Endodermal cell (in vitro differentiated cells): ENCODE results near the gene IFIH1. TPM values are rescaled to one million over a fixed set of nuclear protein-coding genes. Genes with fewer than 3 reads are reported as not detected.

Experiments used
- DNase-seq: peaks from one replicate; pipeline ENCODE4 v3.0.0-alpha.2; 2017
- H3K27ac ChIP-seq: 2 replicates; pipeline ENCODE4 v1.5.1; 2013; ENCODE audit warnings: mild to moderate bottlenecking, low read depth, low read length, moderate library complexity
- H3K27me3 ChIP-seq: 2 replicates; pipeline ENCODE4 v1.6.1; 2013; ENCODE audit warnings: mild to moderate bottlenecking, low read length, moderate library complexity; ENCODE audit not compliant: insufficient read depth, control insufficient read depth, poor library complexity, severe bottlenecking
- H3K36me3 ChIP-seq: 2 replicates; pipeline ENCODE4 v1.7.0; 2013; ENCODE audit warnings: mild to moderate bottlenecking, low read length, moderate library complexity; ENCODE audit not compliant: control insufficient read depth, insufficient read depth
- H3K4me1 ChIP-seq: one replicate; pipeline ENCODE4 v1.7.0; 2013; ENCODE audit warnings: low read length; ENCODE audit not compliant: control insufficient read depth, insufficient read depth
- H3K4me3 ChIP-seq: 2 replicates; pipeline ENCODE4 v1.5.1; 2013; ENCODE audit warnings: mild to moderate bottlenecking, low read length, moderate library complexity
- H3K9ac ChIP-seq: 2 replicates; pipeline ENCODE4 v1.6.1; 2013; ENCODE audit warnings: mild to moderate bottlenecking, low read length, moderate library complexity; ENCODE audit not compliant: poor library complexity, severe bottlenecking; ENCODE audit errors: extremely low read depth
- H3K9me3 ChIP-seq: 2 replicates; pipeline ENCODE4 v1.6.1; 2013; ENCODE audit warnings: mild to moderate bottlenecking, low read length, moderate library complexity; ENCODE audit not compliant: control insufficient read depth
- H3K27ac Mint-ChIP-seq: 2 replicates; pipeline ENCODE4 v1.8.0; 2020; ENCODE audit warnings: mixed read lengths
- H3K27me3 Mint-ChIP-seq: 2 replicates; pipeline ENCODE4 v1.8.0; 2021; ENCODE audit warnings: mild to moderate bottlenecking, mixed read lengths; ENCODE audit not compliant: insufficient read depth
- H3K36me3 Mint-ChIP-seq: 2 replicates; pipeline ENCODE4 v1.8.0; 2020; ENCODE audit warnings: low read depth, mixed read lengths
- H3K4me1 Mint-ChIP-seq: 2 replicates; pipeline ENCODE4 v1.8.0; 2020; ENCODE audit warnings: mixed read lengths
- H3K4me3 Mint-ChIP-seq: 2 replicates; pipeline ENCODE4 v1.8.0; 2020; ENCODE audit warnings: mild to moderate bottlenecking, moderate library complexity, mixed read lengths
- H3K9me3 Mint-ChIP-seq: 2 replicates; pipeline ENCODE4 v1.8.0; 2020; ENCODE audit warnings: mild to moderate bottlenecking, mixed read lengths
- CTCF ChIP-seq: fragments of 200-600 bp; sonication (generic); conservative IDR thresholded peaks from 2 replicates; pipeline ENCODE4 v1.5.0; 2021; ENCODE audit warnings: antibody characterized with exemption, mild to moderate bottlenecking
- WGBS, 2 experiments: methylation state at CpG; one replicate each; pipeline versions ENCODE4 v1.1.5 to v1.1.7; 2013; ENCODE audit warnings: missing lambda C conversion rate in 2 of 2, mixed read lengths in 1 of 2; ENCODE audit not compliant: insufficient coverage in 1 of 2, insufficient read length in 1 of 2; 5-methylcytosine and 5-hydroxymethylcytosine counted together
- total RNA-seq, 2 donors: library from RNA; stranded (reverse); fragmentation: NEBNext Ultra II Directional in 1 of 2; extraction: Animal tissue kit (Norgen Biotek cat#: 25700) in 1 of 2; gene quantifications; 2 replicates in 1 of 2; 3 replicates in 1 of 2; pipeline ENCODE4 v1.2.1, GENCODE V29; 2021

The IFIH1 gene
- total RNA-seq, 2 donors from 2014 or later: 0.13 to 0.15 TPM

GRCh38 chr2:162220368-162220767 lies 98.1 kb downstream of the IFIH1 start:
- WGBS, 2 experiments: 81 to 100% methylated on average over 1 of the region's 1 CpG
- no peaks in the 10 kb centered on the region for H3K4me1 Mint-ChIP-seq
- no peaks in the 10 kb centered on the region for H3K27me3 Mint-ChIP-seq

GRCh38 chr2:162219426-162219825 lies 99.1 kb downstream of the IFIH1 start:
- DNase-seq: no peak
- no peaks in the 10 kb centered on the region for H3K27me3 ChIP-seq
- no peaks in the 10 kb centered on the region for H3K4me1 ChIP-seq
- 90 to 100% methylated on average over 3 to 4 of the region's 4 CpGs for WGBS, 2 experiments
- Mint-ChIP-seq H3K27me3 (no peaks in the 10 kb centered on the region), H3K4me3 (no peak overlapping the region), H3K27ac (no peak overlapping the region), H3K36me3 (no peaks in the 10 kb centered on the region), H3K4me1 (no peaks in the 10 kb centered on the region), H3K9me3 (no peaks in the 10 kb centered on the region)
- TF ChIP-seq CTCF: no peak
- no peak overlapping the region for H3K9ac ChIP-seq
- H3K36me3 ChIP-seq: no peaks in the 10 kb centered on the region
- no peak overlapping the region for H3K4me3 ChIP-seq
- no peak overlapping the region for H3K27ac ChIP-seq
- H3K9me3 ChIP-seq: no peaks in the 10 kb centered on the region

More at GRCh38 chr2:162220368-162220767, 98.1 kb downstream of the IFIH1 start:
- no peak for DNase-seq
- H3K27ac ChIP-seq: no peak overlapping the region
- no peak overlapping the region for H3K9ac ChIP-seq
- H3K4me1 ChIP-seq: no peaks in the 10 kb centered on the region
- Mint-ChIP-seq H3K27ac (no peak overlapping the region), H3K9me3 (no peaks in the 10 kb centered on the region), H3K36me3 (no peaks in the 10 kb centered on the region), H3K4me3 (no peak overlapping the region)
- no peak for TF ChIP-seq CTCF
- no peaks in the 10 kb centered on the region for H3K9me3 ChIP-seq
- no peak overlapping the region for H3K4me3 ChIP-seq
- H3K27me3 ChIP-seq: no peaks in the 10 kb centered on the region
- no peaks in the 10 kb centered on the region for H3K36me3 ChIP-seq

GRCh38 chr2:162217598-162217997 lies 100.9 kb downstream of the IFIH1 start:
- Mint-ChIP-seq H3K36me3 (no peaks in the 10 kb centered on the region), H3K27ac (no peak overlapping the region), H3K4me1 (no peaks in the 10 kb centered on the region), H3K4me3 (no peak overlapping the region), H3K27me3 (no peaks in the 10 kb centered on the region), H3K9me3 (no peaks in the 10 kb centered on the region)
- no peaks in the 10 kb centered on the region for H3K36me3 ChIP-seq
- H3K9me3 ChIP-seq: no peaks in the 10 kb centered on the region
- H3K27me3 ChIP-seq: no peaks in the 10 kb centered on the region
- no peak overlapping the region for H3K27ac ChIP-seq
- no peak for DNase-seq
- TF ChIP-seq CTCF: no peak
- no peak overlapping the region for H3K9ac ChIP-seq
- WGBS, 2 experiments: 92% methylated on average over 1 of the region's 1 CpG; no CpG with 5 or more reads in 1 of the 2 experiments
- no peak overlapping the region for H3K4me3 ChIP-seq
- H3K4me1 ChIP-seq: no peaks in the 10 kb centered on the region

Other genes starting within 250 kb of the IFIH1 start
- 1 to 10 TPM in 1 of 2 donors, under 1 TPM in 1; 0.46 to 1.2 TPM for gene DPP4, start 244.5 kb downstream of the IFIH1 start, total RNA-seq
- not detected for gene GCG, start 166.4 kb downstream of the IFIH1 start, total RNA-seq
- gene FAP, start 75.2 kb downstream of the IFIH1 start, total RNA-seq: not detected
- gene GCA, start 25.4 kb upstream of the IFIH1 start, total RNA-seq: 10 to 100 TPM; 27.5 to 53.0 TPM